HG02840 (cell line): Measurements from ENCODE around the gene TUBAL3.
"Not testable (repeated sequence)": the region's sequence is repeated elsewhere in the genome, so short reads cannot be mapped to it uniquely, and the experiment has no call there.

Experiments used
- ATAC-seq: cut with Tn5 transposase; IDR thresholded peaks from one replicate; pipeline ENCODE4 v1.9.1; 2021; ENCODE audit warnings: mild to moderate bottlenecking, moderate library complexity, moderate number of reproducible peaks; ENCODE audit not compliant: unreplicated experiment, low FRiP score

The TUBAL3 gene

GRCh38 chr10:5387169-5387568, 17.5 kb downstream of the TUBAL3 start:
- no peak for ATAC-seq

GRCh38 chr10:5385224-5385623, 19.4 kb downstream of the TUBAL3 start:
- ATAC-seq = no peak

- ATAC-seq = no peak
These were observed 23.4 kb downstream of the TUBAL3 start for GRCh38 chr10:5381187-5381586.

- ATAC-seq = not testable (repeated sequence)
These were observed 24.2 kb downstream of the TUBAL3 start for GRCh38 chr10:5380395-5380794.

- not testable (repeated sequence) for ATAC-seq
These were observed 25.4 kb downstream of the TUBAL3 start for GRCh38 chr10:5379202-5379601.

GRCh38 chr10:5376450-5376849, 28.2 kb downstream of the TUBAL3 start:
- ATAC-seq = no peak

- no peak for ATAC-seq
These were observed 30.6 kb downstream of the TUBAL3 start for GRCh38 chr10:5373891-5374611.

- ATAC-seq = no peak
These were observed 31.3 kb downstream of the TUBAL3 start for GRCh38 chr10:5373307-5373706.

GRCh38 chr10:5370493-5371352, 33.9 kb downstream of the TUBAL3 start:
- ATAC-seq = no peak

GRCh38 chr10:5369362-5370158, 35.1 kb downstream of the TUBAL3 start:
- no peak for ATAC-seq

- ATAC-seq = no peak
These were observed 38.7 kb downstream of the TUBAL3 start for GRCh38 chr10:5365928-5366327.

- ATAC-seq = no peak
These were observed 39.7 kb downstream of the TUBAL3 start, which contains the start of gene UCN3 for GRCh38 chr10:5364890-5365338. Gene UCN3, plus strand, starts transcription at chr10:5364966. Its CDS starts 8,755 bp downstream, at chr10:5373721.

GRCh38 chr10:5364374-5364773, 40.3 kb downstream of the TUBAL3 start:
- no peak for ATAC-seq

GRCh38 chr10:5362873-5363272, 41.8 kb downstream of the TUBAL3 start:
- no peak for ATAC-seq

GRCh38 chr10:5361966-5362365, 42.7 kb downstream of the TUBAL3 start:
- ATAC-seq = no peak

GRCh38 chr10:5360318-5360915, 44.2 kb downstream of the TUBAL3 start:
- no peak for ATAC-seq

- ATAC-seq = no peak
These were observed 48.3 kb downstream of the TUBAL3 start for GRCh38 chr10:5356302-5356763.

GRCh38 chr10:5355594-5356301, 48.9 kb downstream of the TUBAL3 start:
- ATAC-seq = no peak

GRCh38 chr10:5354068-5354467, 50.6 kb downstream of the TUBAL3 start:
- ATAC-seq = no peak

- ATAC-seq = no peak
These were observed 55.3 kb downstream of the TUBAL3 start for GRCh38 chr10:5349362-5349761.
